Measurements from ENCODE around the gene GPNMB.

- TF ChIP-seq CTCF (IDR thresholded peaks at IDR 0.05) (no peak), POLR2A (IDR thresholded peaks at IDR 0.05) (peak; percentile 96), EP300 (IDR thresholded peaks at IDR 0.05) (peak; percentile 16)
Observed at GRCh38 chr7:23298885-23299769, 52.6 kb downstream of the GPNMB start, which contains the start of gene MALSU1.
